ENCODE data around the gene DHX15. TPM values are rescaled to one million over a fixed set of nuclear protein-coding genes. Genes with fewer than 3 reads are reported as not detected.

Gene DHX15
- total and polyA plus RNA-seq, 2 experiments from 2014 or later: 226 to 372 TPM

DNA sequence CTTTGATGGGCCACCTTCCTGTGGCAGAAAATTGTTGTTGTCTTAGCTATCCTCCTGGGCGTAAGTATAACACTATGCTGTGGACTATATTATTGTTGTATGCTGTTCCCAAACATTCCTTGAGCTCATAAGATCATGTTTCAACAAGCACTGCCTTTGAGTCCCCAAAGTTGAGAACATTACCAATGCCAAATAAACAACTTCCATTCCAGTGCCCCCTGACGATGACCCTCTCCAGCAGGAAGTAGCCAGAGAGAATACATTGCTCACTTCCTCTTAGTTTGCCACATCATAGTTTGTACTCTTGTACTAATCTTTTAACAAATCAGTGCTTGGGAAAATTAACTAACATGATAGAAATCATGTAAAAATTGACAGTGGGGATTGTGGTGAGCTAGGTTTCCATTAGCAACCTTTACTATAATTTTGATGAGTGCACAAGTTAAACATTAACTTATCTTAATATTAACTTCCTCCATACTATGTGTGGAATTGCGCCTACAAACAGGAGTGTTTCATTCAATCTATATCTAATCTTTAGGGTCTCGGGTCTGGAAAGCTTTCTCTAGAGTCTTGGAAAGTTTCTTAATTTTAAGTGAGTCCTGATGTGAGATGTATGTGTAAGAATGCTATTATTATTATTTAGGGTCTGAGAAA is 20.3 kb upstream of the DHX15 start (continued):
- TF ChIP-seq, protein P1, sequence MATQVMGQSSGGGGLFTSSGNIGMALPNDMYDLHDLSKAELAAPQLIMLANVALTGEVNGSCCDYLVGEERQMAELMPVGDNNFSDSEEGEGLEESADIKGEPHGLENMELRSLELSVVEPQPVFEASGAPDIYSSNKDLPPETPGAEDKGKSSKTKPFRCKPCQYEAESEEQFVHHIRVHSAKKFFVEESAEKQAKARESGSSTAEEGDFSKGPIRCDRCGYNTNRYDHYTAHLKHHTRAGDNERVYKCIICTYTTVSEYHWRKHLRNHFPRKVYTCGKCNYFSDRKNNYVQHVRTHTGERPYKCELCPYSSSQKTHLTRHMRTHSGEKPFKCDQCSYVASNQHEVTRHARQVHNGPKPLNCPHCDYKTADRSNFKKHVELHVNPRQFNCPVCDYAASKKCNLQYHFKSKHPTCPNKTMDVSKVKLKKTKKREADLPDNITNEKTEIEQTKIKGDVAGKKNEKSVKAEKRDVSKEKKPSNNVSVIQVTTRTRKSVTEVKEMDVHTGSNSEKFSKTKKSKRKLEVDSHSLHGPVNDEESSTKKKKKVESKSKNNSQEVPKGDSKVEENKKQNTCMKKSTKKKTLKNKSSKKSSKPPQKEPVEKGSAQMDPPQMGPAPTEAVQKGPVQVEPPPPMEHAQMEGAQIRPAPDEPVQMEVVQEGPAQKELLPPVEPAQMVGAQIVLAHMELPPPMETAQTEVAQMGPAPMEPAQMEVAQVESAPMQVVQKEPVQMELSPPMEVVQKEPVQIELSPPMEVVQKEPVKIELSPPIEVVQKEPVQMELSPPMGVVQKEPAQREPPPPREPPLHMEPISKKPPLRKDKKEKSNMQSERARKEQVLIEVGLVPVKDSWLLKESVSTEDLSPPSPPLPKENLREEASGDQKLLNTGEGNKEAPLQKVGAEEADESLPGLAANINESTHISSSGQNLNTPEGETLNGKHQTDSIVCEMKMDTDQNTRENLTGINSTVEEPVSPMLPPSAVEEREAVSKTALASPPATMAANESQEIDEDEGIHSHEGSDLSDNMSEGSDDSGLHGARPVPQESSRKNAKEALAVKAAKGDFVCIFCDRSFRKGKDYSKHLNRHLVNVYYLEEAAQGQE (IDR thresholded peaks at IDR 0.05; ENCODE audit: unreplicated experiment): no peak
- no peak for TF ChIP-seq POLR2AphosphoS5 (IDR thresholded peaks at IDR 0.05; ENCODE audit: low read depth)
- TF ChIP-seq ZNF114 (CRISPR knock-in tag; IDR thresholded peaks at IDR 0.05): no peak
- no peak for TF ChIP-seq NANOG (IDR thresholded peaks at IDR 0.05; ENCODE audit: borderline replicate concordance)
- no peak for TF ChIP-seq EZH2phosphoT487 (IDR thresholded peaks at IDR 0.05; ENCODE audit: unreplicated experiment)
- no peak for TF ChIP-seq CTCF (conservative IDR thresholded peaks at IDR 0.05; ENCODE audit: low read depth in 2 of 2)
- TF ChIP-seq ZNF331 (CRISPR knock-in tag; IDR thresholded peaks at IDR 0.05; ENCODE audit: low read depth): no peak
- TF ChIP-seq, protein P2, sequence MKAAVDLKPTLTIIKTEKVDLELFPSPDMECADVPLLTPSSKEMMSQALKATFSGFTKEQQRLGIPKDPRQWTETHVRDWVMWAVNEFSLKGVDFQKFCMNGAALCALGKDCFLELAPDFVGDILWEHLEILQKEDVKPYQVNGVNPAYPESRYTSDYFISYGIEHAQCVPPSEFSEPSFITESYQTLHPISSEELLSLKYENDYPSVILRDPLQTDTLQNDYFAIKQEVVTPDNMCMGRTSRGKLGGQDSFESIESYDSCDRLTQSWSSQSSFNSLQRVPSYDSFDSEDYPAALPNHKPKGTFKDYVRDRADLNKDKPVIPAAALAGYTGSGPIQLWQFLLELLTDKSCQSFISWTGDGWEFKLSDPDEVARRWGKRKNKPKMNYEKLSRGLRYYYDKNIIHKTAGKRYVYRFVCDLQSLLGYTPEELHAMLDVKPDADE (IDR thresholded peaks at IDR 0.05): no peak
- TF ChIP-seq EZH2 (IDR thresholded peaks at IDR 0.05; ENCODE audit: low read depth, unreplicated experiment): no peak

- H4K20me1 ChIP-seq (replicated peaks; ENCODE audit: insufficient read depth): no peaks in the 10 kb centered on the region
- ATAC-seq (no peak), DNase-seq (ENCODE audit: low spot score) (no peak)
- H3K79me2 ChIP-seq (replicated peaks; ENCODE audit: insufficient read depth): no peaks in the 10 kb centered on the region
- H3F3A ChIP-seq (replicated peaks; ENCODE audit: low read depth): no peaks in the 10 kb centered on the region
- peaks cover 14% of the 10 kb centered on the region for H3K4me1 Mint-ChIP-seq
- no peaks in the 10 kb centered on the region for H3K27me3 ChIP-seq (ENCODE audit: insufficient read depth)
- H3K4me3 ChIP-seq: no peak overlapping the region
- no peak overlapping the region for H3K4me3 Mint-ChIP-seq
- H3K36me3 ChIP-seq (ENCODE audit: insufficient read depth): no peaks in the 10 kb centered on the region
- H3K4me1 ChIP-seq (ENCODE audit: insufficient read depth): peaks cover 22% of the 10 kb centered on the region
- H3K9me2 ChIP-seq (ENCODE audit: insufficient read depth): no peaks in the 10 kb centered on the region
- TF ChIP-seq ZNF114 (CRISPR knock-in tag; IDR thresholded peaks at IDR 0.05) (no peak), JUNB (IDR thresholded peaks at IDR 0.05; ENCODE audit: unreplicated experiment) (no peak), CREB1 (CRISPR knock-in tag; IDR thresholded peaks at IDR 0.05; ENCODE audit: low read depth) (no peak), ZNF331 (CRISPR knock-in tag; IDR thresholded peaks at IDR 0.05; ENCODE audit: low read depth) (no peak), POLR2AphosphoS5 (IDR thresholded peaks at IDR 0.05; ENCODE audit: low read depth) (no peak), STAT1 (IDR thresholded peaks at IDR 0.05; ENCODE audit: unreplicated experiment) (no peak)
- no peak overlapping the region for H3K27ac Mint-ChIP-seq
- no peak overlapping the region for H2AFZ ChIP-seq
- H3K27ac ChIP-seq (ENCODE audit: low read depth): no peak overlapping the region
- H3K27me3 Mint-ChIP-seq (ENCODE audit: insufficient read depth, low read depth, poor library complexity): no peaks in the 10 kb centered on the region
- H3K9me3 Mint-ChIP-seq: no peaks in the 10 kb centered on the region
- H3K36me3 Mint-ChIP-seq (ENCODE audit: low read depth): no peaks in the 10 kb centered on the region
- no peak overlapping the region for H3K4me2 ChIP-seq
Observed at GRCh38 chr4:24603343-24603742, 19.0 kb upstream of the DHX15 start.

Data from GM23338 (cell line).